ENCODE results near the gene CDH3. TPM values are rescaled to one million over a fixed set of nuclear protein-coding genes. Genes with fewer than 3 reads are reported as not detected.

Gene CDH3
- total RNA-seq, 1 experiment from 2014 or later: 90.2 TPM

GRCh38 chr16:68749432-68749831 is 104.3 kb downstream of the CDH3 start:
- DNase-seq: peak; percentile 46
- Histone ChIP-seq H3K27me3 (ENCODE audit: control insufficient read depth, insufficient read depth, low read length) (no peaks in the 10 kb centered on the region), H3K36me3 (replicated peaks; ENCODE audit: control insufficient read depth, insufficient read depth, low read length) (no peaks in the 10 kb centered on the region; the same call in none of the 2 replicates), H3K4me3 (ENCODE audit: insufficient read depth, low read depth, low read length) (no peak overlapping the region)

Other genes with a start within 250 kb of the CDH3 start
- gene SMPD3, start 196.8 kb upstream of the CDH3 start, total RNA-seq (2014; rRNA removed; shearing (Covaris generic)): 0.42 and 1.8 TPM in 2 replicates
- gene ZFP90, start 106.0 kb upstream of the CDH3 start, total RNA-seq (2014; rRNA removed; shearing (Covaris generic)): 18.5 and 20.9 TPM in 2 replicates
- 19.0 and 38.6 TPM in 2 replicates for gene CDH1, start 92.0 kb downstream of the CDH3 start, total RNA-seq (2014; rRNA removed; shearing (Covaris generic))
- gene TANGO6, start 198.2 kb downstream of the CDH3 start, total RNA-seq (2014; rRNA removed; shearing (Covaris generic)): 13.2 and 16.7 TPM in 2 replicates

All from H7 (cell line).